HepG2 (cell line): ENCODE measurements around the gene FBXO4. TPM values are rescaled to one million over a fixed set of nuclear protein-coding genes. Genes with fewer than 3 reads are reported as not detected.

Source experiments
- ATAC-seq: fragments of 200-7000 bp; cut with Tn5 transposase; 3 replicates; pipeline ENCODE4 v1.9.1; 2020; ENCODE audit warnings: mild to moderate bottlenecking, moderate library complexity
- BruUV-seq: library from RNA; stranded (reverse); fragments of 400-500 nt; replicated peaks from 2 replicates; lab custom pipeline; 2021; lab: Mats Ljungman, UMichigan
- CTCF ChIA-PET: fragments of 300-600 bp; formaldehyde crosslinking; extraction: SDS; loops from one replicate; lab custom pipeline; 2021; ENCODE audit warnings: low total read pairs, inconsistent platforms, low intra/inter-chr PET ratio; lab: Yijun Ruan, JAX
- POLR2A ChIA-PET: fragments of 350-600 bp; sonication (Branson Sonifier 250); formaldehyde crosslinking; loops from one replicate; lab custom pipeline; 2020; ENCODE audit warnings: antibody characterized with exemption, inconsistent platforms; lab: Yijun Ruan, JAX
- DNase-seq: peaks from one replicate; pipeline ENCODE4 v3.0.0-alpha.2; 2015; ENCODE audit warnings: low spot score
- FAIRE-seq: peaks from 3 replicates; lab custom pipeline; 2011; peaks lifted over from hg19 to GRCh38; lab: Jason Lieb, UNC
- H2AFZ ChIP-seq: one replicate; pipeline ENCODE4 v1.6.1; 2011; ENCODE audit warnings: low read length, inconsistent platforms
- H3K27ac ChIP-seq: fragments of 300-600 bp; 3 replicates; pipeline ENCODE4 v1.8.0; 2011; ENCODE audit warnings: mixed run types, mild to moderate bottlenecking, mixed read lengths, low read length, inconsistent platforms; ENCODE audit not compliant: insufficient read depth; ENCODE audit errors: extremely low read length
- H3K27me3 ChIP-seq, 2 experiments: fragments of 200-600 bp in 1 of 2; 2 replicates in 1 of 2; 3 replicates in 1 of 2; pipeline versions ENCODE4 v1.6.0 to v1.8.0; 2011; ENCODE audit warnings: low read length in 2 of 2, mild to moderate bottlenecking in 2 of 2, moderate library complexity in 2 of 2, inconsistent platforms in 1 of 2; ENCODE audit not compliant: insufficient read depth in 2 of 2, control insufficient read depth in 1 of 2
- H3K36me3 ChIP-seq, 2 experiments: fragments of 200-600 bp in 1 of 2; replicated peaks in 1 of 2; 2 replicates in 1 of 2; 3 replicates in 1 of 2; pipeline versions ENCODE4 v1.5.1 to v1.8.0; 2011; ENCODE audit warnings: low read length in 2 of 2, inconsistent platforms in 1 of 2; ENCODE audit not compliant: insufficient read depth in 2 of 2, control insufficient read depth in 1 of 2
- H3K4me1 ChIP-seq: 2 replicates; pipeline ENCODE4 v1.5.1; 2012; ENCODE audit warnings: low read length, inconsistent platforms; ENCODE audit not compliant: insufficient read depth
- H3K4me2 ChIP-seq: 2 replicates; pipeline ENCODE4 v1.6.0; 2011; ENCODE audit warnings: low read depth, low read length, inconsistent platforms
- H3K4me3 ChIP-seq, 3 experiments: fragments of 200-600 bp in 1 of 3; sonication (generic), shearing (Covaris generic) in 1 of 3; replicated peaks in 1 of 3; 2 replicates each; pipeline ENCODE4 v1.5.1; 2011 to 2016; ENCODE audit warnings: low read length in 3 of 3, inconsistent platforms in 2 of 3, low read depth in 2 of 3, mild to moderate bottlenecking in 2 of 3, control low read depth in 1 of 3, mixed read lengths in 1 of 3; ENCODE audit not compliant: insufficient read depth in 1 of 3
- H3K79me2 ChIP-seq: one replicate; pipeline ENCODE4 v1.6.1; 2011; ENCODE audit warnings: low read length, inconsistent platforms; ENCODE audit not compliant: insufficient read depth
- H3K9ac ChIP-seq: 2 replicates; pipeline ENCODE4 v1.6.0; 2011; ENCODE audit warnings: mild to moderate bottlenecking, low read depth, low read length, inconsistent platforms; ENCODE audit not compliant: insufficient read depth
- H3K9me3 ChIP-seq: 2 replicates; pipeline ENCODE4 v1.5.1; 2012; ENCODE audit warnings: mild to moderate bottlenecking, low read length
- H4K20me1 ChIP-seq: 2 replicates; pipeline ENCODE4 v1.6.0; 2011; ENCODE audit warnings: inconsistent platforms, mild to moderate bottlenecking, low read length, moderate library complexity; ENCODE audit not compliant: insufficient read depth
- CEBPB ChIP-seq: IDR thresholded peaks from 2 replicates; pipeline ENCODE4 v1.6.1; 2011; ENCODE audit warnings: low read depth, low read length, improper control_type of control experiment, borderline replicate concordance
- GPN1 ChIP-seq: sonication (generic); formaldehyde crosslinking; IDR thresholded peaks from 2 replicates; pipeline ENCODE4 v1.5.1; 2020; ENCODE audit warnings: missing genetic modification reagents, borderline replicate concordance
- KMT2A ChIP-seq: sonication (generic); formaldehyde crosslinking; IDR thresholded peaks from 2 replicates; pipeline ENCODE4 v1.4.0; 2020; ENCODE audit warnings: missing genetic modification reagents
- WGBS: methylation state at CpG from one replicate; pipeline ENCODE4 v1.1.6; 2017; ENCODE audit warnings: low lambda C conversion rate; 5-methylcytosine and 5-hydroxymethylcytosine counted together
- in situ Hi-C: cut with HindIII; loops from 2 replicates; pipeline ENCODE4 v1.10.0; 2017; ENCODE audit warnings: low pct_unique_long_range_greater_than_20kb; ENCODE audit not compliant: extremely low pct_ligation_motif_present
- intact Hi-C: fragments of 100-400 bp; cut with micrococcal nuclease; formaldehyde crosslinking; loops from one replicate; pipeline ENCODE4 v1.10.0; 2022; ENCODE audit not compliant: unreplicated experiment
- polyA plus RNA-seq, 8 experiments: library from polyadenylated mRNA; depleted of rRNA in 3 of 8; stranded (reverse) in 7 of 8; unstranded in 1 of 8; fragments of >200 nt; fragmentation: Illumina TruSeq in 4 of 8; extraction: Trizol in 4 of 8; gene quantifications; 2 replicates each; pipeline versions ENCODE4 v1.2.1 to v1.2.3, GENCODE V29; 2011 to 2016; ENCODE audit warnings: low read depth in 4 of 8, missing spikeins in 1 of 8, mixed read lengths in 1 of 8; ENCODE audit not compliant: insufficient read depth in 1 of 8
- small RNA-seq, 3 experiments: library from RNA; depleted of rRNA; stranded (forward); fragments of <200 nt; gene quantifications; one replicate each; pipeline ENCODE3, GENCODE V24; 2012; ENCODE audit warnings: low read depth in 2 of 3, low replicate concordance in 1 of 3; ENCODE audit not compliant: insufficient read length in 3 of 3, insufficient read depth in 2 of 3
- total RNA-seq, 5 experiments: library from RNA; depleted of rRNA; stranded (reverse); fragments of >200 nt; fragmentation: Illumina TruSeq; extraction: Trizol; gene quantifications; 2 replicates each; pipeline ENCODE4 v1.2.3, GENCODE V29; 2016; ENCODE audit warnings: low read depth in 1 of 5

Gene FBXO4
- total and polyA plus RNA-seq, 2 of the 13 experiments (the other 11 are each of a cell fraction or from before 2014, with no cell fraction given), result 5.2 to 16.4 TPM

DNA sequence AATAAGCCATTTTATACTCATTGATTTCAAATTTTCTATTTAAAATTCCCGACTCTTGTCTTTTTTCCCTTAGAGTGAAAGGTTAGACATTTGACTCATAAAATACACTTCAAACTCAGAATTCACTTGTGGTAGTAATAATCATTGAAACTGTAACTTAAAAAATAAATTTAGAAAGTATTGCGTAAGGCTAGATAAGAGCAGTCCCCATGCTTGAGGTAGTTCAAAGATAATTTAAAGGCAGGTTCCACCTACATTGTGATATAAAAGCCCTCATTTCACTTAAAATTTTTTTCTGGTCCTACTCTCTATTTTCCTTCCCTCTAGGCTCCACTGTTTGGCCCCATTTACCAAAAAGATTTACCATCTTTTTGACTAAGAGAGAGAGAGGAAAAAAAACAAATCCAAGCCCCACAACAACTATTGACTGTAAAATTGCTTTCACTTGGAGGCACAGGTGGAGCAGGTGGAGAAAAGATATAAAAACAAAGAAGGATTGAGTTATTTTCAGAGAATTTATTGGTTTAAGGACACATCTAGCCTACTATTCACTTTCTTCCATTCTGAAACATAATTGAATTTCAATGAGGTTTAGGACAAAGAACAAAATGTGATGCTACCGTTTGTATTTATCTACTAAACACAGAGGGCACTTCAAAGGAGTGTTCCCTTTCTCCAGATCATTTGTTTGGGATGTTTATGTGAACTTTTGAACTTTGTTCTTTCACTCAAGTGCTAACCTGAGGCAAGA, 61.0 kb downstream of the FBXO4 start:
- Histone ChIP-seq H3K4me3 (no peak overlapping the region), H3K27ac (no peak overlapping the region), H3K36me3 (no peaks in the 10 kb centered on the region), H2AFZ (no peak overlapping the region), H4K20me1 (no peaks in the 10 kb centered on the region), H3K9ac (no peak overlapping the region), H3K79me2 (no peaks in the 10 kb centered on the region), H3K4me1 (peaks cover 6% of the 10 kb centered on the region; the same call in 1 of the 2 replicates), H3K9me3 (no peaks in the 10 kb centered on the region), H3K27me3 (no peaks in the 10 kb centered on the region), H3K4me2 (no peak overlapping the region)
- no TSS peak for BruUV-seq
- POLR2A ChIA-PET, result no interaction called here
- in situ Hi-C loops (no loop called here), intact Hi-C loops (no loop called here)
- DNase-seq, result no peak
- WGBS, result 32% methylated on average over 3 of the region's 3 CpGs
- TF ChIP-seq CEBPB, result peak; percentile 46; the same call in 1 of the 2 replicates
- no peak for TF ChIP-seq KMT2A (CRISPR knock-in tag)
- no peak for TF ChIP-seq GPN1 (CRISPR knock-in tag)
- no peak for FAIRE-seq
- CTCF ChIA-PET, result no interaction called here
- no peak for ATAC-seq

Small RNA genes lying within 50 kb of the gene (small RNA-seq; reads per million reads assigned to genes)
- 0 reads per million in 3 experiments for gene RF00019

Other genes with a start within 250 kb of the FBXO4 start
- gene OXCT1, start 54.9 kb upstream of the FBXO4 start, total RNA-seq (2016; rRNA removed; fragmentation: Illumina TruSeq; extraction: Trizol), result 3.7 and 4.7 TPM in 2 replicates
- 0.50 and 0.92 TPM in 2 replicates for gene OXCT1, start 54.9 kb upstream of the FBXO4 start, polyA plus RNA-seq (2011; rRNA removed)
- 16.9 and 29.6 TPM in 2 replicates for gene RIMOC1, start 20.9 kb upstream of the FBXO4 start, total RNA-seq (2016; rRNA removed; fragmentation: Illumina TruSeq; extraction: Trizol)
- gene RIMOC1, start 20.9 kb upstream of the FBXO4 start, polyA plus RNA-seq (2011; rRNA removed), result 10.7 and 16.3 TPM in 2 replicates